Measurements from ENCODE around the gene IL15RA.

- no peak for TF ChIP-seq POLR2A (IDR thresholded peaks at IDR 0.05; ENCODE audit: low read depth, low read length)
- TF ChIP-seq POLR2AphosphoS5 (IDR thresholded peaks at IDR 0.05; ENCODE audit: low read depth, low read length) = no peak
- TF ChIP-seq TAF1 (IDR thresholded peaks at IDR 0.05; ENCODE audit: borderline replicate concordance, low read depth, low read length) = no peak
Measured at GRCh38 chr10:5992398-5992797, 15.1 kb upstream of the IL15RA start.
